H9 (cell line): ENCODE measurements around the gene IZUMO1. TPM values are rescaled to one million over a fixed set of nuclear protein-coding genes. Genes with fewer than 3 reads are reported as not detected.
A peak's percentile ranks its signal among the peaks of the same experiment; 100 is the strongest.
"Not testable (repeated sequence)": the region's sequence is repeated elsewhere in the genome, so short reads cannot be mapped to it uniquely, and the experiment has no call there.

Experiments used
- DNase-seq: peaks from one replicate; pipeline ENCODE4 v3.0.0-alpha.2; 2017
- H2AFZ ChIP-seq: one replicate; pipeline ENCODE4 v1.6.1; 2013; ENCODE audit warnings: mild to moderate bottlenecking, low read length, control low read depth, moderate library complexity
- H2AK5ac ChIP-seq: 2 replicates; pipeline ENCODE4 v1.6.1; 2013; ENCODE audit warnings: low read length, control low read depth, mixed read lengths; ENCODE audit not compliant: insufficient read length
- H2BK120ac ChIP-seq: one replicate; pipeline ENCODE4 v1.6.1; 2013; ENCODE audit warnings: low read depth, mild to moderate bottlenecking, low read length, control low read depth, inconsistent platforms; ENCODE audit not compliant: poor library complexity, severe bottlenecking
- H2BK12ac ChIP-seq: 2 replicates; pipeline ENCODE4 v1.6.1; 2013; ENCODE audit warnings: low read length, control low read depth, mixed read lengths, low read depth; ENCODE audit not compliant: insufficient read length
- H2BK15ac ChIP-seq: 2 replicates; pipeline ENCODE4 v1.6.1; 2013; ENCODE audit warnings: low read depth, low read length, control low read depth
- H2BK20ac ChIP-seq: one replicate; pipeline ENCODE4 v1.6.1; 2013; ENCODE audit warnings: low read depth, mild to moderate bottlenecking, low read length, control low read depth, inconsistent platforms; ENCODE audit not compliant: poor library complexity, severe bottlenecking
- H2BK5ac ChIP-seq: 2 replicates; pipeline ENCODE4 v1.6.1; 2013; ENCODE audit warnings: low read length, control low read depth, mixed read lengths; ENCODE audit not compliant: insufficient read length
- H3K14ac ChIP-seq: 2 replicates; pipeline ENCODE4 v1.6.1; 2013; ENCODE audit warnings: low read length, control low read depth; ENCODE audit not compliant: insufficient read depth
- H3K18ac ChIP-seq: 2 replicates; pipeline ENCODE4 v1.6.1; 2013; ENCODE audit warnings: low read depth, mild to moderate bottlenecking, mixed read lengths, low read length, control low read depth; ENCODE audit not compliant: insufficient read length
- H3K23ac ChIP-seq: 2 replicates; pipeline ENCODE4 v1.6.1; 2013; ENCODE audit warnings: low read length, control low read depth, mixed read lengths, low read depth; ENCODE audit not compliant: insufficient read length
- H3K23me2 ChIP-seq: 2 replicates; pipeline ENCODE4 v1.6.1; 2013; ENCODE audit warnings: low read depth, mild to moderate bottlenecking, mixed read lengths, low read length, control low read depth; ENCODE audit not compliant: insufficient read length, poor library complexity, severe bottlenecking
- H3K27ac ChIP-seq: 2 replicates; pipeline ENCODE4 v1.5.1; 2013; ENCODE audit warnings: low read length, control low read depth, mixed read lengths, low read depth; ENCODE audit not compliant: insufficient read length
- H3K27me3 ChIP-seq: 2 replicates; pipeline ENCODE4 v1.6.1; 2013; ENCODE audit warnings: low read length, control low read depth, inconsistent platforms; ENCODE audit not compliant: insufficient read depth
- H3K4ac ChIP-seq: 2 replicates; pipeline ENCODE4 v1.6.1; 2013; ENCODE audit warnings: low read depth, mild to moderate bottlenecking, control low read depth, inconsistent platforms, low read length, moderate library complexity
- H3K4me1 ChIP-seq: 2 replicates; pipeline ENCODE4 v1.6.1; 2013; ENCODE audit warnings: low read length, control low read depth, inconsistent platforms; ENCODE audit not compliant: insufficient read depth
- H3K4me2 ChIP-seq: 2 replicates; pipeline ENCODE4 v1.6.1; 2013; ENCODE audit warnings: low read length, control low read depth, mixed read lengths; ENCODE audit not compliant: insufficient read length, insufficient read depth
- H3K56ac ChIP-seq: 2 replicates; pipeline ENCODE4 v1.6.1; 2013; ENCODE audit warnings: low read depth, mild to moderate bottlenecking, mixed read lengths, low read length, control low read depth; ENCODE audit not compliant: insufficient read length
- H3K79me1 ChIP-seq: 2 replicates; pipeline ENCODE4 v1.6.1; 2013; ENCODE audit warnings: low read depth, mild to moderate bottlenecking, moderate library complexity, low read length, control low read depth, inconsistent platforms; ENCODE audit not compliant: insufficient read depth, poor library complexity, severe bottlenecking
- H3K79me2 ChIP-seq: 2 replicates; pipeline ENCODE4 v1.6.1; 2013; ENCODE audit warnings: low read length, control low read depth, inconsistent platforms; ENCODE audit not compliant: insufficient read depth
- H3K9ac ChIP-seq: 2 replicates; pipeline ENCODE4 v1.6.1; 2013; ENCODE audit warnings: low read length, control low read depth, mixed read lengths; ENCODE audit not compliant: insufficient read length; ENCODE audit errors: extremely low read depth
- H3K9me3 ChIP-seq: one replicate; pipeline ENCODE4 v1.6.1; 2013; ENCODE audit warnings: low read depth, low read length, inconsistent platforms; ENCODE audit not compliant: control insufficient read depth
- H3T11ph ChIP-seq: one replicate; pipeline ENCODE4 v1.6.1; 2013; ENCODE audit warnings: mild to moderate bottlenecking, low read length, control low read depth, inconsistent platforms
- H4K20me1 ChIP-seq: one replicate; pipeline ENCODE4 v1.6.1; 2013; ENCODE audit not compliant: control insufficient read depth, insufficient read length, insufficient read depth
- H4K5ac ChIP-seq: 2 replicates; pipeline ENCODE4 v1.6.1; 2013; ENCODE audit warnings: low read depth, mild to moderate bottlenecking, mixed read lengths, low read length, control low read depth; ENCODE audit not compliant: insufficient read length
- H4K8ac ChIP-seq: replicated peaks from 2 replicates; pipeline ENCODE4 v1.6.1; 2013; ENCODE audit warnings: low read length, control low read depth, mixed read lengths, low read depth; ENCODE audit not compliant: insufficient read length
- H4K91ac ChIP-seq: 2 replicates; pipeline ENCODE4 v1.6.1; 2013; ENCODE audit warnings: low read depth, mild to moderate bottlenecking, moderate library complexity, mixed read lengths, low read length, control low read depth; ENCODE audit not compliant: insufficient read length
- H3K27ac Mint-ChIP-seq, 3 experiments: 2 replicates in 2 of 3; 3 replicates in 1 of 3; pipeline ENCODE4 v1.8.0; 2020 to 2021; ENCODE audit warnings: mixed read lengths in 3 of 3, mild to moderate bottlenecking in 1 of 3, moderate library complexity in 1 of 3
- H3K27me3 Mint-ChIP-seq: 2 replicates; pipeline ENCODE4 v1.8.0; 2021; ENCODE audit warnings: low read depth, mild to moderate bottlenecking, moderate library complexity, mixed read lengths
- H3K36me3 Mint-ChIP-seq, 3 experiments: 2 replicates in 2 of 3; 3 replicates in 1 of 3; pipeline ENCODE4 v1.8.0; 2020 to 2021; ENCODE audit warnings: low read depth in 3 of 3, mixed read lengths in 3 of 3; ENCODE audit not compliant: insufficient read depth in 1 of 3
- H3K4me1 Mint-ChIP-seq, 2 experiments: 2 replicates each; pipeline ENCODE4 v1.8.0; 2020; ENCODE audit warnings: mixed read lengths in 2 of 2
- H3K4me3 Mint-ChIP-seq, 2 experiments: 2 replicates in 1 of 2; 3 replicates in 1 of 2; pipeline ENCODE4 v1.8.0; 2020 to 2021; ENCODE audit warnings: mild to moderate bottlenecking in 2 of 2, mixed read lengths in 2 of 2, moderate library complexity in 1 of 2
- H3K9me3 Mint-ChIP-seq, 2 experiments: 2 replicates in 1 of 2; 3 replicates in 1 of 2; pipeline ENCODE4 v1.8.0; 2020; ENCODE audit warnings: mild to moderate bottlenecking in 2 of 2, mixed read lengths in 2 of 2, moderate library complexity in 1 of 2
- WGBS: extraction: QIAGEN DNeasy Blood & Tissue Kit; methylation state at CpG from one replicate; pipeline ENCODE4 v1.1.7; 2013; ENCODE audit warnings: missing lambda C conversion rate, low lambda C conversion rate, mixed read lengths; ENCODE audit not compliant: insufficient read length; ENCODE audit errors: extremely low coverage; 5-methylcytosine and 5-hydroxymethylcytosine counted together
- total RNA-seq: library from RNA; stranded (reverse); gene quantifications from 2 replicates; pipeline ENCODE4 v1.2.1, GENCODE V29; 2021
- TF ChIP-seq, protein P1 (sequence below): fragments of 200-600 bp; sonication (generic); conservative IDR thresholded peaks from 3 replicates; pipeline ENCODE4 v1.8.0; 2021; ENCODE audit warnings: antibody characterized with exemption, mild to moderate bottlenecking

The IZUMO1 gene
- total RNA-seq, 1 experiment from 2014 or later = 3.7 TPM

- H3K23me2 ChIP-seq = peaks cover 14% of the 10 kb centered on the region
- no peak within 1 kb of the TSS for H2AK5ac ChIP-seq
- WGBS = no CpG with 5 or more reads among the region's 16 CpGs
- H3K56ac ChIP-seq = no peak within 1 kb of the TSS
- H3K18ac ChIP-seq = peak within 1 kb of the TSS; percentile 53
- Mint-ChIP-seq H3K9me3 (peaks cover 0 to 4% of the 10 kb centered on the region in 2 experiments; a peak in 2 of 5 replicates), H3K27me3 (peaks cover 3% of the 10 kb centered on the region), H3K4me1 (peaks cover 9 to 12% of the 10 kb centered on the region in 2 experiments), H3K27ac (peak within 1 kb of the TSS; percentile 90 to 96 (median 94)), H3K36me3 (peaks cover 4 to 10% (median 4%) of the 10 kb centered on the region in 3 experiments; a peak in 5 of 7 replicates), H3K4me3 (peak within 1 kb of the TSS; percentile 87 to 97)
- H2BK15ac ChIP-seq = no peak within 1 kb of the TSS; the same call in 1 of the 2 replicates
- H3K14ac ChIP-seq = peak within 1 kb of the TSS; percentile 44; the same call in 1 of the 2 replicates
- no peak within 1 kb of the TSS for H4K91ac ChIP-seq
- H2BK5ac ChIP-seq = no peak within 1 kb of the TSS
- no peak within 1 kb of the TSS for H2BK20ac ChIP-seq
- H3K4me2 ChIP-seq = peak within 1 kb of the TSS; percentile 71
- peaks cover 2% of the 10 kb centered on the region; the same call in 1 of the 2 replicates for H3K4me1 ChIP-seq
- H3K23ac ChIP-seq = no peak within 1 kb of the TSS
- H3K4ac ChIP-seq = no peak within 1 kb of the TSS
- no peaks in the 10 kb centered on the region for H3K79me1 ChIP-seq
- H3K27me3 ChIP-seq = no peaks in the 10 kb centered on the region
- no peaks in the 10 kb centered on the region for H3K79me2 ChIP-seq
- peak; percentile 85 for DNase-seq
- TF ChIP-seq, protein P1, sequence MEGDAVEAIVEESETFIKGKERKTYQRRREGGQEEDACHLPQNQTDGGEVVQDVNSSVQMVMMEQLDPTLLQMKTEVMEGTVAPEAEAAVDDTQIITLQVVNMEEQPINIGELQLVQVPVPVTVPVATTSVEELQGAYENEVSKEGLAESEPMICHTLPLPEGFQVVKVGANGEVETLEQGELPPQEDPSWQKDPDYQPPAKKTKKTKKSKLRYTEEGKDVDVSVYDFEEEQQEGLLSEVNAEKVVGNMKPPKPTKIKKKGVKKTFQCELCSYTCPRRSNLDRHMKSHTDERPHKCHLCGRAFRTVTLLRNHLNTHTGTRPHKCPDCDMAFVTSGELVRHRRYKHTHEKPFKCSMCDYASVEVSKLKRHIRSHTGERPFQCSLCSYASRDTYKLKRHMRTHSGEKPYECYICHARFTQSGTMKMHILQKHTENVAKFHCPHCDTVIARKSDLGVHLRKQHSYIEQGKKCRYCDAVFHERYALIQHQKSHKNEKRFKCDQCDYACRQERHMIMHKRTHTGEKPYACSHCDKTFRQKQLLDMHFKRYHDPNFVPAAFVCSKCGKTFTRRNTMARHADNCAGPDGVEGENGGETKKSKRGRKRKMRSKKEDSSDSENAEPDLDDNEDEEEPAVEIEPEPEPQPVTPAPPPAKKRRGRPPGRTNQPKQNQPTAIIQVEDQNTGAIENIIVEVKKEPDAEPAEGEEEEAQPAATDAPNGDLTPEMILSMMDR = no peak
- no peak within 1 kb of the TSS for H2BK12ac ChIP-seq
- H4K20me1 ChIP-seq = no peaks in the 10 kb centered on the region
- no peak within 1 kb of the TSS for H3T11ph ChIP-seq
- H3K27ac ChIP-seq = no peak within 1 kb of the TSS
- no peak within 1 kb of the TSS for H2BK120ac ChIP-seq
- H4K5ac ChIP-seq = no peak within 1 kb of the TSS
- H2AFZ ChIP-seq = no peak within 1 kb of the TSS
- H3K9me3 ChIP-seq = no peaks in the 10 kb centered on the region
- H3K9ac ChIP-seq = peak within 1 kb of the TSS; percentile 42
- no peak within 1 kb of the TSS for H4K8ac ChIP-seq
Measured at GRCh38 chr19:48695743-48696352, 50.9 kb downstream of the IZUMO1 start, which contains the start of gene FUT2. Gene FUT2, plus strand, starts transcription at chr19:48695971. Its CDS starts 6,986 bp downstream, at chr19:48702957.

- WGBS = no CpG with 5 or more reads among the region's 9 CpGs
- H2AK5ac ChIP-seq = not testable (repeated sequence)
Measured at GRCh38 chr19:48693629-48694028, 53.1 kb downstream of the IZUMO1 start.

More at GRCh38 chr19:48693629-48694028, 53.1 kb downstream of the IZUMO1 start:
- peaks cover 9 to 13% of the 10 kb centered on the region in 2 experiments for H3K4me1 Mint-ChIP-seq
- not testable (repeated sequence) for H3K27me3 ChIP-seq, H3K14ac ChIP-seq, H3K4ac ChIP-seq, H3K27ac Mint-ChIP-seq, H3K4me1 ChIP-seq, H4K20me1 ChIP-seq, H4K5ac ChIP-seq, H4K91ac ChIP-seq, H3K9me3 Mint-ChIP-seq, H3K56ac ChIP-seq, H3K36me3 Mint-ChIP-seq, H3K18ac ChIP-seq, H2BK15ac ChIP-seq, H3K79me1 ChIP-seq, H2AFZ ChIP-seq, H3K9me3 ChIP-seq, H3T11ph ChIP-seq, H2BK12ac ChIP-seq, DNase-seq, H3K27me3 Mint-ChIP-seq, H3K4me2 ChIP-seq, H2BK20ac ChIP-seq, H3K27ac ChIP-seq, H3K79me2 ChIP-seq, H4K8ac ChIP-seq, H2BK5ac ChIP-seq, H3K23ac ChIP-seq, H3K9ac ChIP-seq, H2BK120ac ChIP-seq, H3K4me3 Mint-ChIP-seq
- H3K23me2 ChIP-seq = peaks cover 14% of the 10 kb centered on the region
